Hematopoietic multipotent progenitor cell treated with erythropoietin and hydrocortisone succinate and interleukin-3 and kit ligand, for 8 days (in vitro differentiated cells): Measurements from ENCODE around the gene TYW1B.
"Not testable (repeated sequence)": the region's sequence is repeated elsewhere in the genome, so short reads cannot be mapped to it uniquely, and the experiment has no call there.

ENCODE experiments used
- DNase-seq: peaks from one replicate; pipeline ENCODE4 v3.0.0-alpha.2; 2015

Gene TYW1B

GRCh38 chr7:72621761-72622187, 206.2 kb downstream of the TYW1B start:
- not testable (repeated sequence) for DNase-seq

- not testable (repeated sequence) for DNase-seq
Observed at GRCh38 chr7:72620923-72621322, 207.1 kb downstream of the TYW1B start.

- not testable (repeated sequence) for DNase-seq
Observed at GRCh38 chr7:72618435-72619180, 209.4 kb downstream of the TYW1B start.

GRCh38 chr7:72609761-72610160, 218.2 kb downstream of the TYW1B start:
- not testable (repeated sequence) for DNase-seq

GRCh38 chr7:72607988-72608387, 220.0 kb downstream of the TYW1B start:
- DNase-seq = not testable (repeated sequence)

GRCh38 chr7:72605863-72606431, 222.1 kb downstream of the TYW1B start:
- DNase-seq = not testable (repeated sequence)

GRCh38 chr7:72604771-72605611, 223.0 kb downstream of the TYW1B start:
- not testable (repeated sequence) for DNase-seq

GRCh38 chr7:72603476-72603875, 224.5 kb downstream of the TYW1B start:
- not testable (repeated sequence) for DNase-seq

GRCh38 chr7:72603073-72603472, 224.9 kb downstream of the TYW1B start:
- DNase-seq = no peak

- DNase-seq = not testable (repeated sequence)
Observed at GRCh38 chr7:72601683-72602082, 226.3 kb downstream of the TYW1B start.

- DNase-seq = not testable (repeated sequence)
Observed at GRCh38 chr7:72590023-72590422, 238.0 kb downstream of the TYW1B start.

- peak; percentile 26 for DNase-seq
Observed at GRCh38 chr7:72587267-72587666, 240.7 kb downstream of the TYW1B start.

GRCh38 chr7:72584576-72584975, 243.4 kb downstream of the TYW1B start:
- not testable (repeated sequence) for DNase-seq

- not testable (repeated sequence) for DNase-seq
Observed at GRCh38 chr7:72583620-72584361, 244.2 kb downstream of the TYW1B start.

GRCh38 chr7:72580142-72580770, 247.7 kb downstream of the TYW1B start:
- DNase-seq = not testable (repeated sequence)

- DNase-seq = no peak
Observed at GRCh38 chr7:72577107-72577506, 250.9 kb downstream of the TYW1B start.

- not testable (repeated sequence) for DNase-seq
Observed at GRCh38 chr7:72561988-72562387, 266.0 kb downstream of the TYW1B start.

GRCh38 chr7:72559546-72559945, 268.5 kb downstream of the TYW1B start:
- DNase-seq = not testable (repeated sequence)

- not testable (repeated sequence) for DNase-seq
Observed at GRCh38 chr7:72556733-72557132, 271.3 kb downstream of the TYW1B start.

- not testable (repeated sequence) for DNase-seq
Observed at GRCh38 chr7:72555238-72555637, 272.8 kb downstream of the TYW1B start.

- DNase-seq = not testable (repeated sequence)
Observed at GRCh38 chr7:72554401-72554800, 273.6 kb downstream of the TYW1B start.

GRCh38 chr7:72550454-72550853, 277.5 kb downstream of the TYW1B start:
- not testable (repeated sequence) for DNase-seq
